Caco-2 (cell line): ENCODE data around the gene PRDM9. TPM values are rescaled to one million over a fixed set of nuclear protein-coding genes. Genes with fewer than 3 reads are reported as not detected.
"Not testable (repeated sequence)": the region's sequence is repeated elsewhere in the genome, so short reads cannot be mapped to it uniquely, and the experiment has no call there.

Experiments
- BruUV-seq: library from RNA; stranded (reverse); fragments of 400-500 nt; replicated peaks from 2 replicates; lab custom pipeline; 2021; lab: Mats Ljungman, UMichigan
- CTCF ChIA-PET: fragments of 300-600 bp; sonication (Branson Sonifier 250); formaldehyde crosslinking; loops from one replicate; lab custom pipeline; 2022; ENCODE audit warnings: antibody characterized with exemption; lab: Charles Lee
- POLR2A ChIA-PET: fragments of 300-600 bp; sonication (Branson Sonifier 250); formaldehyde crosslinking; loops from one replicate; lab custom pipeline; 2022; ENCODE audit warnings: antibody characterized with exemption; lab: Charles Lee
- DNase-seq, 2 experiments: peaks; one replicate each; pipeline versions ENCODE4 v3.0.0 to v3.0.0-alpha.2; 2020 to 2022
- H3K27me3 ChIP-seq: replicated peaks from 2 replicates; pipeline ENCODE4 v1.6.0; 2011; ENCODE audit warnings: low read length; ENCODE audit not compliant: control insufficient read depth, insufficient read depth
- H3K36me3 ChIP-seq: 2 replicates; pipeline ENCODE4 v1.5.1; 2011; ENCODE audit warnings: low read length; ENCODE audit not compliant: control insufficient read depth, insufficient read depth
- H3K4me1 ChIP-seq: fragments of 250-450 bp; sonication (Bioruptor Pico); 2 replicates; pipeline ENCODE4 v1.5.1; 2020; ENCODE audit warnings: mild to moderate bottlenecking
- H3K4me3 ChIP-seq: 2 replicates; pipeline ENCODE4 v1.5.1; 2011; ENCODE audit warnings: low read depth, mild to moderate bottlenecking, control low read depth, low read length
- H3K9me3 ChIP-seq: fragments of 250-450 bp; sonication (Bioruptor Pico); 2 replicates; pipeline ENCODE4 v1.5.1; 2020; ENCODE audit warnings: mild to moderate bottlenecking, moderate library complexity
- H3K27ac Mint-ChIP-seq: one replicate; pipeline ENCODE4 v1.8.0; 2022; ENCODE audit warnings: mixed read lengths; ENCODE audit not compliant: unreplicated experiment
- H3K27me3 Mint-ChIP-seq: one replicate; pipeline ENCODE4 v1.8.0; 2022; ENCODE audit warnings: mixed read lengths; ENCODE audit not compliant: insufficient read depth, unreplicated experiment
- H3K36me3 Mint-ChIP-seq: one replicate; pipeline ENCODE4 v1.8.0; 2022; ENCODE audit warnings: mild to moderate bottlenecking, mixed read lengths; ENCODE audit not compliant: insufficient read depth, unreplicated experiment
- H3K4me1 Mint-ChIP-seq: one replicate; pipeline ENCODE4 v1.8.0; 2022; ENCODE audit warnings: low read depth, mixed read lengths; ENCODE audit not compliant: unreplicated experiment
- H3K4me3 Mint-ChIP-seq: one replicate; pipeline ENCODE4 v1.8.0; 2022; ENCODE audit warnings: mild to moderate bottlenecking, moderate library complexity, mixed read lengths; ENCODE audit not compliant: unreplicated experiment
- H3K9me3 Mint-ChIP-seq: one replicate; pipeline ENCODE4 v1.8.0; 2022; ENCODE audit warnings: mixed read lengths; ENCODE audit not compliant: unreplicated experiment
- CTCF ChIP-seq, 2 experiments: fragments of 200-600 bp in 1 of 2; IDR thresholded peaks; 1 replicate in 1 of 2; 2 replicates in 1 of 2; pipeline versions ENCODE4 v1.5.1 to v1.8.0; 2011 to 2022; ENCODE audit warnings: antibody characterized with exemption in 1 of 2, control low read depth in 1 of 2, inconsistent platforms in 1 of 2, low read depth in 1 of 2, low read length in 1 of 2, mild to moderate bottlenecking in 1 of 2, moderate library complexity in 1 of 2; ENCODE audit not compliant: insufficient read depth in 1 of 2, severe bottlenecking in 1 of 2, unreplicated experiment in 1 of 2
- intact Hi-C: fragments of 100-400 bp; cut with micrococcal nuclease; formaldehyde crosslinking; loops from one replicate; pipeline ENCODE4 v1.10.0; 2022; ENCODE audit not compliant: unreplicated experiment
- total RNA-seq: library from RNA; stranded (reverse); gene quantifications from 2 replicates; pipeline ENCODE4 v1.2.3, GENCODE V29; 2022

The PRDM9 gene
- total RNA-seq, 1 experiment from 2014 or later: not detected

DNA sequence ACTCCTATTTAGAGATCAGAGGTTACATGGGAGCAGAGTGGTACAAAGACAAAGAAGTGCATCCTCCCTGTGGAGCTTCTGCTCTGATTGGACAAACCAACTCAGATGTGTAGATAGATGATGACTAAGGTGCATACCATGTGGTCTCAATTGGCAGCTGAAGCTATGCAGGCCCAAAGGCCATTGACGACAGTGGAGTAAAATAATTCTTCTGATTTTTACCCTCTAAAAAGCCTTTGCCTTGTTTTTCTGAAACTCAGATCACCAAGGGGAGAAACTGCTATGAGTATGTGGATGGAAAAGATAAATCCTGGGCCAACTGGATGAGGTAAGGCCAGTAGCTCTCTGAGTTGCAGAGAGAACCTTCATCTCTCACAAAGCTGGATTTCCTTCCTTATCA, 15.6 kb downstream of the PRDM9 start:
- no peaks in the 10 kb centered on the region for H3K9me3 ChIP-seq
- H3K9me3 Mint-ChIP-seq: peaks cover 14% of the 10 kb centered on the region
- H3K36me3 Mint-ChIP-seq: no peaks in the 10 kb centered on the region
- ChIA-PET CTCF (no interaction called here), POLR2A (no interaction called here)
- DNase-seq: no peak
- H3K27me3 ChIP-seq: no peaks in the 10 kb centered on the region
- H3K4me1 Mint-ChIP-seq: no peaks in the 10 kb centered on the region
- no peaks in the 10 kb centered on the region for H3K4me1 ChIP-seq
- no TSS peak for BruUV-seq
- no peak overlapping the region for H3K4me3 Mint-ChIP-seq
- no peaks in the 10 kb centered on the region for H3K27me3 Mint-ChIP-seq
- TF ChIP-seq CTCF (IDR thresholded peaks at IDR 0.05; ENCODE audit: insufficient read depth in 1 of 2, low read depth in 1 of 2, low read length in 1 of 2, severe bottlenecking in 1 of 2, unreplicated experiment in 1 of 2): no peak
- no peaks in the 10 kb centered on the region for H3K36me3 ChIP-seq
- no peak overlapping the region for H3K4me3 ChIP-seq
- no peak overlapping the region for H3K27ac Mint-ChIP-seq
- intact Hi-C loops: no loop called here

- no peaks in the 10 kb centered on the region for H3K9me3 ChIP-seq
- Mint-ChIP-seq H3K4me1 (peaks cover 9% of the 10 kb centered on the region), H3K4me3 (no peak overlapping the region), H3K27me3 (no peaks in the 10 kb centered on the region), H3K36me3 (no peaks in the 10 kb centered on the region), H3K27ac (no peak overlapping the region), H3K9me3 (peaks cover 21% of the 10 kb centered on the region)
- no peak for TF ChIP-seq CTCF (IDR thresholded peaks at IDR 0.05; ENCODE audit: insufficient read depth in 1 of 2, low read depth in 1 of 2, low read length in 1 of 2, severe bottlenecking in 1 of 2, unreplicated experiment in 1 of 2)
- DNase-seq: no peak
- BruUV-seq: no TSS peak
- CTCF ChIA-PET: no interaction called here
- no peaks in the 10 kb centered on the region for H3K36me3 ChIP-seq
- no peak overlapping the region for H3K4me3 ChIP-seq
- POLR2A ChIA-PET: no interaction called here
- H3K4me1 ChIP-seq: no peaks in the 10 kb centered on the region
- H3K27me3 ChIP-seq: no peaks in the 10 kb centered on the region
- intact Hi-C loops: no loop called here
These were observed 16.6 kb downstream of the PRDM9 start for GRCh38 chr5:23523998-23524397.

- peaks cover 9% of the 10 kb centered on the region for H3K4me1 Mint-ChIP-seq
- no peaks in the 10 kb centered on the region for H3K36me3 ChIP-seq
- H3K9me3 ChIP-seq: no peaks in the 10 kb centered on the region
- TF ChIP-seq CTCF (IDR thresholded peaks at IDR 0.05; ENCODE audit: insufficient read depth in 1 of 2, low read depth in 1 of 2, low read length in 1 of 2, severe bottlenecking in 1 of 2, unreplicated experiment in 1 of 2): no peak
- H3K27me3 ChIP-seq: no peaks in the 10 kb centered on the region
- CTCF ChIA-PET: no interaction called here
- no peaks in the 10 kb centered on the region for H3K27me3 Mint-ChIP-seq
- peaks cover 21% of the 10 kb centered on the region for H3K9me3 Mint-ChIP-seq
- no peaks in the 10 kb centered on the region for H3K36me3 Mint-ChIP-seq
- POLR2A ChIA-PET: no interaction called here
- intact Hi-C loops: no loop called here
- no TSS peak for BruUV-seq
- no peak for DNase-seq
- H3K27ac Mint-ChIP-seq: no peak overlapping the region
- H3K4me3 Mint-ChIP-seq: no peak overlapping the region
- H3K4me3 ChIP-seq: no peak overlapping the region
- H3K4me1 ChIP-seq: no peaks in the 10 kb centered on the region
These were observed 18.3 kb downstream of the PRDM9 start for GRCh38 chr5:23525751-23526150.

GRCh38 chr5:23526616-23527015, 19.2 kb downstream of the PRDM9 start:
- H3K36me3 ChIP-seq, H3K4me1 ChIP-seq, H3K27ac Mint-ChIP-seq, H3K4me3 ChIP-seq, H3K4me3 Mint-ChIP-seq, H3K27me3 Mint-ChIP-seq, H3K36me3 Mint-ChIP-seq, H3K27me3 ChIP-seq, CTCF ChIA-PET, H3K9me3 ChIP-seq, H3K4me1 Mint-ChIP-seq, DNase-seq, BruUV-seq, intact Hi-C loops, POLR2A ChIA-PET: not testable (repeated sequence)
- H3K9me3 Mint-ChIP-seq: peaks cover 21% of the 10 kb centered on the region

- H3K4me1 ChIP-seq, CTCF ChIA-PET, H3K27me3 ChIP-seq, H3K4me1 Mint-ChIP-seq, BruUV-seq, DNase-seq, H3K4me3 Mint-ChIP-seq, H3K36me3 ChIP-seq, H3K9me3 ChIP-seq, POLR2A ChIA-PET, H3K27me3 Mint-ChIP-seq, H3K36me3 Mint-ChIP-seq, H3K4me3 ChIP-seq, intact Hi-C loops, H3K27ac Mint-ChIP-seq: not testable (repeated sequence)
- peaks cover 21% of the 10 kb centered on the region for H3K9me3 Mint-ChIP-seq
These were observed 20.0 kb downstream of the PRDM9 start for GRCh38 chr5:23527216-23527920.
